Hematopoietic multipotent progenitor cell treated with erythropoietin and hydrocortisone succinate and interleukin-3 and kit ligand, for 6 days (in vitro differentiated cells): Measurements from ENCODE around the gene RABEPK.
"Not testable (repeated sequence)": the region's sequence is repeated elsewhere in the genome, so short reads cannot be mapped to it uniquely, and the experiment has no call there.

Experiments
- DNase-seq: peaks from one replicate; pipeline ENCODE4 v3.0.0-alpha.2; 2015

Gene RABEPK

GRCh38 chr9:125254231-125254630 is 53.9 kb downstream of the RABEPK start:
- DNase-seq, result no peak

GRCh38 chr9:125255781-125256391 is 55.5 kb downstream of the RABEPK start:
- peak; percentile 68 for DNase-seq

- no peak for DNase-seq
Observed at GRCh38 chr9:125258160-125258785, 57.9 kb downstream of the RABEPK start.

- peak; percentile 62 for DNase-seq
Observed at GRCh38 chr9:125258832-125259534, 58.6 kb downstream of the RABEPK start.

- DNase-seq, result no peak
Observed at GRCh38 chr9:125260561-125260960, 60.2 kb downstream of the RABEPK start.

- DNase-seq, result peak; percentile 96
Observed at GRCh38 chr9:125261501-125262293, 61.4 kb downstream of the RABEPK start, which contains the start of gene GAPVD1. Gene GAPVD1 (plus strand): TSS chr9:125261826. CDS start chr9:125298922, 37,096 bp downstream.

GRCh38 chr9:125262294-125262991 is 62.1 kb downstream of the RABEPK start:
- DNase-seq, result peak; percentile 62

GRCh38 chr9:125264068-125264467 is 63.7 kb downstream of the RABEPK start:
- not testable (repeated sequence) for DNase-seq

- no peak for DNase-seq
Observed at GRCh38 chr9:125268394-125269013, 68.2 kb downstream of the RABEPK start.

- no peak for DNase-seq
Observed at GRCh38 chr9:125269014-125269397, 68.7 kb downstream of the RABEPK start.

GRCh38 chr9:125271081-125271480 is 70.7 kb downstream of the RABEPK start:
- no peak for DNase-seq

GRCh38 chr9:125272697-125273096 is 72.4 kb downstream of the RABEPK start:
- no peak for DNase-seq

GRCh38 chr9:125276771-125277170 is 76.4 kb downstream of the RABEPK start:
- no peak for DNase-seq

- no peak for DNase-seq
Observed at GRCh38 chr9:125277411-125277810, 77.1 kb downstream of the RABEPK start.

GRCh38 chr9:125280945-125281344 is 80.6 kb downstream of the RABEPK start:
- peak; percentile 31 for DNase-seq
